GM21825 (cell line): ENCODE data around the gene P3H4.
"Not testable (repeated sequence)": the region's sequence is repeated elsewhere in the genome, so short reads cannot be mapped to it uniquely, and the experiment has no call there.

Source experiments
- ATAC-seq: cut with Tn5 transposase; IDR thresholded peaks from one replicate; pipeline ENCODE4 v1.9.1; 2021; ENCODE audit warnings: mild to moderate bottlenecking, moderate library complexity; ENCODE audit not compliant: unreplicated experiment

P3H4 gene

GRCh38 chr17:41811549-41812380 lies at the start of gene P3H4:
P3H4 (minus strand) TSS chr17:41811949; CDS start chr17:41811915, 34 bp downstream.
- peak; percentile 74 for ATAC-seq

GRCh38 chr17:41860254-41860931 lies 48.6 kb upstream of the P3H4 start:
- no peak for ATAC-seq

- ATAC-seq, result not testable (repeated sequence)
These were observed 39.6 kb upstream of the P3H4 start for GRCh38 chr17:41851382-41851781.

- no peak for ATAC-seq
These were observed 37.7 kb upstream of the P3H4 start for GRCh38 chr17:41849251-41849990.

GRCh38 chr17:41848788-41849187 lies 37.0 kb upstream of the P3H4 start:
- ATAC-seq, result no peak

- ATAC-seq, result no peak
These were observed 33.2 kb upstream of the P3H4 start for GRCh38 chr17:41844971-41845370.

GRCh38 chr17:41840781-41841180 lies 29.0 kb upstream of the P3H4 start:
- ATAC-seq, result not testable (repeated sequence)

- not testable (repeated sequence) for ATAC-seq
These were observed 27.7 kb upstream of the P3H4 start for GRCh38 chr17:41839448-41839847.

- no peak for ATAC-seq
These were observed 26.2 kb upstream of the P3H4 start, which contains the start of gene KLHL10 for GRCh38 chr17:41837761-41838538. KLHL10 (plus strand) TSS chr17:41837825; CDS start chr17:41837933, 108 bp downstream.

GRCh38 chr17:41836550-41837196 lies 24.9 kb upstream of the P3H4 start:
- no peak for ATAC-seq

- ATAC-seq, result peak; percentile 74
These were observed 24.2 kb upstream of the P3H4 start, which contains the start of gene NT5C3B for GRCh38 chr17:41835800-41836549. NT5C3B (minus strand) TSS chr17:41836232; CDS start chr17:41836193, 39 bp downstream.

- ATAC-seq, result peak; percentile 23
These were observed 23.6 kb upstream of the P3H4 start for GRCh38 chr17:41835214-41835799.

- ATAC-seq, result not testable (repeated sequence)
These were observed 18.2 kb upstream of the P3H4 start for GRCh38 chr17:41829961-41830360.

GRCh38 chr17:41825175-41825845 lies 13.6 kb upstream of the P3H4 start:
- no peak for ATAC-seq

GRCh38 chr17:41824086-41824485 lies 12.3 kb upstream of the P3H4 start:
- ATAC-seq, result no peak

- no peak for ATAC-seq
These were observed 11.8 kb upstream of the P3H4 start for GRCh38 chr17:41823580-41823979.

GRCh38 chr17:41823141-41823524 lies 11.4 kb upstream of the P3H4 start:
- ATAC-seq, result no peak
